ENCODE data around the gene PPP1R14C.

Gene PPP1R14C

GRCh38 chr6:150258381-150258780 lies 115.5 kb downstream of the PPP1R14C start:
- no peak for DNase-seq (ENCODE audit: low read depth)
- H3K4me3 ChIP-seq (replicated peaks; ENCODE audit: low read depth, low read length), result no peak overlapping the region
- no peak for TF ChIP-seq CTCF (IDR thresholded peaks at IDR 0.05; ENCODE audit: low read length, missing control alignments)

- no peak overlapping the region for H3K4me3 ChIP-seq (replicated peaks; ENCODE audit: low read depth, low read length)
- TF ChIP-seq CTCF (IDR thresholded peaks at IDR 0.05; ENCODE audit: low read length, missing control alignments), result no peak
- no peak for DNase-seq (ENCODE audit: low read depth)
Measured at GRCh38 chr6:150260931-150261330, 118.1 kb downstream of the PPP1R14C start.

GRCh38 chr6:150261997-150262697 lies 119.3 kb downstream of the PPP1R14C start:
- H3K4me3 ChIP-seq (replicated peaks; ENCODE audit: low read depth, low read length), result no peak overlapping the region
- TF ChIP-seq CTCF (IDR thresholded peaks at IDR 0.05; ENCODE audit: low read length, missing control alignments), result no peak
- no peak for DNase-seq (ENCODE audit: low read depth)

GRCh38 chr6:150263765-150264404 lies 121.0 kb downstream of the PPP1R14C start:
- TF ChIP-seq CTCF (IDR thresholded peaks at IDR 0.05; ENCODE audit: low read length, missing control alignments), result no peak

GRCh38 chr6:150266309-150266708 lies 123.5 kb downstream of the PPP1R14C start:
- TF ChIP-seq CTCF (IDR thresholded peaks at IDR 0.05; ENCODE audit: low read length, missing control alignments), result no peak
- no peak overlapping the region for H3K4me3 ChIP-seq (replicated peaks; ENCODE audit: low read depth, low read length)
- no peak for DNase-seq (ENCODE audit: low read depth)

More at GRCh38 chr6:150263765-150264404, 121.0 kb downstream of the PPP1R14C start:
- no peak for DNase-seq (ENCODE audit: low read depth)
- no peak overlapping the region for H3K4me3 ChIP-seq (replicated peaks; ENCODE audit: low read depth, low read length)

GRCh38 chr6:150266963-150267685 lies 124.3 kb downstream of the PPP1R14C start:
- no peak for DNase-seq (ENCODE audit: low read depth)
- no peak for TF ChIP-seq CTCF (IDR thresholded peaks at IDR 0.05; ENCODE audit: low read length, missing control alignments)
- no peak overlapping the region for H3K4me3 ChIP-seq (replicated peaks; ENCODE audit: low read depth, low read length)

Data from fibroblast of pulmonary artery (primary cell).